IPS-NIHi7 (cell line): ENCODE results near the gene NFKBIL1.
"Not testable (repeated sequence)": the region's sequence is repeated elsewhere in the genome, so short reads cannot be mapped to it uniquely, and the experiment has no call there.

Source experiments
- DNase-seq: peaks from one replicate; pipeline ENCODE4 v3.0.0; 2012; ENCODE audit warnings: mixed read lengths; ENCODE audit errors: extremely low spot score

The NFKBIL1 gene

DNA sequence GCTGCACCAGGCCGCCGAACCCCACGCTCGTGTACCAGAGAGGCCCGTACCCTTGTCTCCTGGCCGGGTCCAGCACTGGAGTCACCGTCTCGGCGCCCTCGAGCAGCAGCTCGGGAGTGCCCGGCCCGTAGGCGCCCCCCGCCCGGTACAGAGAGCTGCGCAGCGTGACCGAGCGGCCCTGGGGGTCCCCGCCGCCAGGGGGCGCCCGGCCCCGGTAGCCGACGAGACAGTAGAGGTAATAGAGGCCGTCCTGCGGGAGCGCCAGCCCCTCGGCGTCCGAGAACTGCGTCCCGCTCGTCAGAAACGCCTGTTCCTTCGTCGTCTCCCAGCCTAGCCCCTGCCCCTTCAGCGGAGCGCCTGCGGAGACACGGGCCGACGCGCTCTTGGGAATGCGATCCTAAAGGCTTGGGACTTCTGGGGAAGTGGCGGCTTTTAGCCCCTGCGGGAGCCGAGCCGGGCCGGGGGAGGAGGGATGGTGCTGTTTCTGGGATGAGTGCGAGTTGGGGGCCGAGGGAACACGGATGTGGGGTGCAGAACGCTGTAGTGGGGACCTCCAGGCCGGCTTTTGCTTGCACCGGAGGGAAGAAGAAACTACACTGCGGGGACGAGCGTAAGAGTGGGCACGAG, 33.5 kb downstream of the NFKBIL1 start:
- DNase-seq: peak; percentile 91

DNA sequence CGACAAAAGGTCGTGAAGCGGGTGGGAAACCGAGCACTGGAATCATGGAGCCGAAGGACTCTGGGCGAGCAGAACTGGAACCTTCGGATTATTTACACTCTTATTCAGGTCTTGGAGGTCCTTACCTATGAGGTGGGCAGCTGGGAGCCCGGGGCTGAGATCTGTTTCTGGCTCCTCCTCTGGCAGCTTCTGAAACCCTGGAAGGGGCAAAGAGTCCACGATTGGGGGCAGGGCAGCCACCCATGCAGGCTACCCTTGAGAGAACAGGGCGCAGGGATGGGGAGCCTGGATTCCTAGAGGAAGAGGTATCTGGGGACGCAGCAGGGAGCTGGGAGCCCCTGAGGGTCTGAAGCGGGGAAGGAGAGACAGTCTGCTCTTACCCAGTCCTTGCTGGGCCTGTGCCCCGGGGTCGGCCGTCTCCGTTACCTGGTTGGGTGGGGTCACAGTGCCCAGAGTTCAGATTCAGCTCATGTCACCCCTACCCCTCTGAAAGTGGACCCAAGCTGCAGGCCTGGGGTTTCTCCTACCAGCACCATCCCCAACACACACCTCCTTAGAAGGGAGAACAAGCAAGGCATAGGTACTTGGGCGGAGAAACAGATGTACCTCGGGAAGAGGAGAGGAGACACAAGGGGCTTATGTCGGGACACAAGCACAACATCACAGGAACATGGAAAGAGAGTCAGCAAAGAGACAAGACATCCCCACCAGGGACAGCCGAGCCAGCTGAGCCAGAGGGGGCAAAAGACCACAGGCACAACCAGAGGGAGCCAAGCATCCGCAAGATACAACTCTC, 34.2 kb downstream of the NFKBIL1 start:
- no peak for DNase-seq

DNA sequence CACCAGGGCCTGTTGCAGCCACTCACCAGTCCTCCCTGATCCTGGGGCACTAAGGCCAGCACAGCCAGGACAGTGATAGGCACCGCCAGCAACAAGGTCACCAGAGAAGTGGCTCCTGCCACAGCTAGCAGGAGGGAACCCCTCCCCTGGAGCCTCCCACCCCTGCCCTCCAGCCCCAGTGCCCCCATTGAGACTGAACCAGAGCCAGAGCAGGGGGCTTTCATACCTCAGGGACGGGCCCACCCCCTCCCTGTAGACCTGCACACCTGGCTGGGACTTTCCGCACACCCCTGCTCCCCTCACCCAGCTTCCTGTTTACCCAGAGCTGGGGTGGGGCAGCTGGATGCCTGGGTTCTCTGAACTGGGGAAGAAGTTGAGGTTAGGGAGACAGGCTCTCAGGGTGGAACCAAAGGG, 34.8 kb downstream of the NFKBIL1 start, which contains the start of gene LTB:
Gene LTB, minus strand, starts transcription at position 195 of the 414 bp plus-strand sequence. Its CDS starts 7 bp downstream, at position 188.
- no peak for DNase-seq

- DNase-seq: peak; percentile 70
These were observed 38.1 kb downstream of the NFKBIL1 start for GRCh38 chr6:31585491-31585890.

- DNase-seq: no peak
These were observed 38.6 kb downstream of the NFKBIL1 start, which contains the start of gene LST1 for GRCh38 chr6:31586008-31586407. Gene LST1, plus strand, starts transcription at chr6:31586277. Its CDS starts 1,023 bp downstream, at chr6:31587300.

- DNase-seq: no peak
These were observed 39.3 kb downstream of the NFKBIL1 start for GRCh38 chr6:31586599-31587281.

DNA sequence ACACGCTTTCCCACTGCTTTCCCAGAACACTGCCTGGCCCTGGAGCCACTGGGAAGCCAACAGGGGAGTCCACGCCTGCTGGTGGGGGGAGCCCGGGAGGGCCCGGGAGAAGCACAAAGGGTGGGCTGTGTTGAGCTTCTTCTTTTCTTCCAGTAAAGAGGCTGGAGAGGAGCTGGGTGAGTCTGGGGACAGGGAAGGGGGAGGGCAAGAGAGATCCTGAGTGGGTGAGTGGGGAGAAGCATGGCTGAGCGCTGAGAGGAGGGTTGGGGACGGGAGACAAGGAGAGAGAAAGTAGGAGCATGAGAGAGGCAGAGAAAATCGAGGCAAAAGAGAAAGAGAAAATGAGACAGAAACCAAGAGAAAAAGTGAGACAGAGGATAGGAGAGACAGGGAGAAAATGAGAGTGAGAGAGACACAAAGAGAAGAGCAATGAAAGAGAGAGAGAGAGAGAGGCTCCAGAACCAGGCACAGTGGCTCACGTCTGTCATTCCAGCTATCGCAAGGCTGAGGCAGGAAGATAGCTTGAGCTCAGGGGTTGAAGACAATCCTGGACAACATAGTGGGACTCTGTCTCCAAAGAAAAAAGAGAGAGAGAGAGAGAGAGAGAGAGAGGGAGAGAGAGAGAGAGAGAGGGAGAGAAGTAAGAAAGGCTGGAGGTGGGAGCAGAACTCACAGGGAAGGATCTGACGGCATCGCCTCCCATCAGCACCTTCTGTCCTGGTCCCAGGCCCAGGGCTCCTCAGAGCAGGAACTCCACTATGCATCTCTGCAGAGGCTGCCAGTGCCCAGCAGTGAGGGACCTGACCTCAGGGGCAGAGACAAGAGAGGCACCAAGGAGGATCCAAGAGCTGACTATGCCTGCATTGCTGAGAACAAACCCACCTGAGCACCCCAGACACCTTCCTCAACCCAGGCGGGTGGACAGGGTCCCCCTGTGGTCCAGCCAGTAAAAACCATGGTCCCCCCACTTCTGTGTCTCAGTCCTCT, 40.7 kb downstream of the NFKBIL1 start:
- DNase-seq: no peak

DNA sequence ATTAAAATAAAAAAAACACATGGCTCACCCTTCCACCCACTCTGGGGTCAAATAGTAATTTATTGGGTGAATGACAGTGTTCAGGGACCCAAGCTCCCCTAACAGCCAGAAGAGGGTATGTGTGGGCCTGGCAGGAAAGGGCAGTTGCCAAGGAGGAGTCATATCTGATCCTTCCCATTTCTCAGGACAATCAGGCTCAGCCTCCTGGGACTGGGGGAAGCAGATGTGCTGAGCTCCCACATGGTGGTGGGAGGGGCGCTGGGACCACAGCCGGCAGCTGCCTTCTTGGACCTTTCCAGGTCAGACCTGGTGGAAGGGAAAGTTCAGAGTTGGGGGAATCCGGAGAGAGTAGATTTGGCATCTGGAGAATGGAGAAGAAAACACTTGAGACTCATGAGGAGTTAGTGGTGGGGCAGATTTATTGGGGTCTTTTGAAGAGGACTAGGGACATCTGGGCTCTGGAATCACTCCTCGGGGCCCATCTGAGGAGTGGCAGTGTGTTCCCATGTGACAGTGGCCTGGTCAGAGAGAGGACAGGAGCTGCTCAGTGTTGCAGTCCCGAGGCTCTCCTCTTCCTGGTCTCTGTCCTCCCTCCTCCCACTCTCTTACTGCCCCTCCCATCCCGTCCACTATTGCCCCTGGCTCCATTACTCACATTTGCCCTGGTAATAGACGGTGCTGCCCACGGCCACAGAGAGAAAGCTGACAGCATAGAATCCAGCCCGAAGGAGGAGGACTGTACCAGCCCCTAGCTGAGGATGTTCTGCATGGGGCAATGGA, 41.7 kb downstream of the NFKBIL1 start:
- no peak for DNase-seq

- DNase-seq: not testable (repeated sequence)
These were observed 43.3 kb downstream of the NFKBIL1 start for GRCh38 chr6:31590691-31591090.

GRCh38 chr6:31592396-31592771, 45.0 kb downstream of the NFKBIL1 start:
- no peak for DNase-seq

- DNase-seq: no peak
These were observed 49.6 kb downstream of the NFKBIL1 start for GRCh38 chr6:31597006-31597405.

- no peak for DNase-seq
These were observed 59.9 kb downstream of the NFKBIL1 start for GRCh38 chr6:31607317-31607716.
